Thyroid gland (tissue), 4 donors: ENCODE results near the gene RAB13. TPM values are rescaled to one million over a fixed set of nuclear protein-coding genes. Genes with fewer than 3 reads are reported as not detected.

Source experiments
- DNase-seq, 2 donors: peaks; one replicate each; pipeline ENCODE4 v3.0.0-alpha.2; 2019
- H3K27ac ChIP-seq, 3 donors: fragments of 200-600 bp; sonication (generic); 1 replicate in 2 of 3; 2 replicates in 1 of 3; pipeline ENCODE4 v1.5.1; 2016 to 2019; ENCODE audit warnings: mild to moderate bottlenecking in 1 of 3, moderate library complexity in 1 of 3
- H3K27me3 ChIP-seq: fragments of 200-600 bp; sonication (generic); one replicate; pipeline ENCODE4 v1.5.1; 2019
- H3K36me3 ChIP-seq, 2 donors: fragments of 200-600 bp; sonication (generic); one replicate each; pipeline ENCODE4 v1.5.1; 2016 to 2019
- H3K4me1 ChIP-seq, 2 donors: fragments of 200-600 bp; sonication (generic); one replicate each; pipeline ENCODE4 v1.5.1; 2017 to 2019
- H3K4me3 ChIP-seq, 3 donors: fragments of 200-600 bp; sonication (generic); replicated peaks in 1 of 3; 1 replicate in 2 of 3; 2 replicates in 1 of 3; pipeline ENCODE4 v1.5.1; 2016; ENCODE audit warnings: mild to moderate bottlenecking in 1 of 3
- H3K9me3 ChIP-seq: fragments of 200-600 bp; sonication (generic); one replicate; pipeline ENCODE4 v1.5.1; 2017
- POLR2A ChIP-seq, 2 donors: fragments of 450-650 bp; IDR thresholded peaks; one replicate each; pipeline ENCODE4 v1.6.1; 2017; ENCODE audit warnings: antibody characterized with exemption in 2 of 2, mild to moderate bottlenecking in 2 of 2, moderate library complexity in 1 of 2
- WGBS, 2 donors: methylation state at CpG; one replicate each; pipeline ENCODE4 v1.1.5; 2017; 5-methylcytosine and 5-hydroxymethylcytosine counted together
- intact Hi-C: fragments of 100-400 bp; cut with DNase I; formaldehyde crosslinking; loops from one replicate; pipeline ENCODE4 v1.15.1; 2023
- microRNA-seq: library from miRNA; unstranded; fragments of <30 nt; microRNA quantifications from one replicate; pipeline ENCODE4, GENCODE V29; 2016
- small RNA-seq: library from RNA; depleted of rRNA; stranded (forward); fragments of <200 nt; gene quantifications from one replicate; pipeline ENCODE3, GENCODE V24; 2016
- total RNA-seq, 4 donors: library from RNA; depleted of rRNA; stranded (reverse); fragments of >200 nt; gene quantifications; one replicate each; pipeline ENCODE4 v1.2.3, GENCODE V29; 2016
- TF ChIP-seq, protein P1 (sequence below), 6 experiments: fragments of 200-600 bp in 3 of 6; fragments of 450-650 bp in 3 of 6; sonication (generic) in 3 of 6; IDR thresholded peaks; one replicate each; pipeline ENCODE4 v1.5.1; 2016 to 2019; ENCODE audit warnings: antibody characterized with exemption in 6 of 6, mild to moderate bottlenecking in 2 of 6, inconsistent platforms in 1 of 6, moderate library complexity in 1 of 6

Gene RAB13
- total RNA-seq, 4 donors from 2014 or later = 30.6 to 48.2 (median 38.1) TPM

DNA sequence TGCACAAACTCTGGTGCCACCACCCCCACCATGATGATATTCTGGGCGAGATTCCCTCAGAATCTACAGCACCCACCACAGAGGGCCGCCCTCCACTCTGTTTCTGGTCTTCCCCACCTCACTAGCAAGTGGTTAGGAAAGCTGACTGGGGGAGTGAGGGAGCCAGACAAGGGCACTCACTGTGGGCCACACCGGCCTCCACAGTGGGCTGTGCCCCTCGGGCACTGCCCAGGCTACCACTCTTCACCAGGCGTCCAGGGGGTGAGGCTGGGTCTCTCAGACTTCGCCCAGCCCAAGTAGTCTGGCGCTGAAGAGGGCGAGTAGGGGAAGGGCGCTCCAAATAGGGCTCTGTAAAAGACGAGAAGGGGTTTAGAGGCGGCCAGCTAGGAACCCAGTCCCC is 52.2 kb downstream of the RAB13 start:
- 98 to 100% methylated on average over 9 to 11 of the region's 11 CpGs for WGBS, 2 donors
- no peak overlapping the region for H3K4me3 ChIP-seq
- peaks cover 35 to 65% of the 10 kb centered on the region in 2 donors for H3K36me3 ChIP-seq
- TF ChIP-seq, protein P1, sequence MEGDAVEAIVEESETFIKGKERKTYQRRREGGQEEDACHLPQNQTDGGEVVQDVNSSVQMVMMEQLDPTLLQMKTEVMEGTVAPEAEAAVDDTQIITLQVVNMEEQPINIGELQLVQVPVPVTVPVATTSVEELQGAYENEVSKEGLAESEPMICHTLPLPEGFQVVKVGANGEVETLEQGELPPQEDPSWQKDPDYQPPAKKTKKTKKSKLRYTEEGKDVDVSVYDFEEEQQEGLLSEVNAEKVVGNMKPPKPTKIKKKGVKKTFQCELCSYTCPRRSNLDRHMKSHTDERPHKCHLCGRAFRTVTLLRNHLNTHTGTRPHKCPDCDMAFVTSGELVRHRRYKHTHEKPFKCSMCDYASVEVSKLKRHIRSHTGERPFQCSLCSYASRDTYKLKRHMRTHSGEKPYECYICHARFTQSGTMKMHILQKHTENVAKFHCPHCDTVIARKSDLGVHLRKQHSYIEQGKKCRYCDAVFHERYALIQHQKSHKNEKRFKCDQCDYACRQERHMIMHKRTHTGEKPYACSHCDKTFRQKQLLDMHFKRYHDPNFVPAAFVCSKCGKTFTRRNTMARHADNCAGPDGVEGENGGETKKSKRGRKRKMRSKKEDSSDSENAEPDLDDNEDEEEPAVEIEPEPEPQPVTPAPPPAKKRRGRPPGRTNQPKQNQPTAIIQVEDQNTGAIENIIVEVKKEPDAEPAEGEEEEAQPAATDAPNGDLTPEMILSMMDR (IDR thresholded peaks at IDR 0.05) = no peak
- no peaks in the 10 kb centered on the region for H3K27me3 ChIP-seq
- intact Hi-C loops = no loop called here
- DNase-seq = no peak
- no peaks in the 10 kb centered on the region for H3K9me3 ChIP-seq
- H3K4me1 ChIP-seq = no peaks in the 10 kb centered on the region
- no peak overlapping the region for H3K27ac ChIP-seq

DNA sequence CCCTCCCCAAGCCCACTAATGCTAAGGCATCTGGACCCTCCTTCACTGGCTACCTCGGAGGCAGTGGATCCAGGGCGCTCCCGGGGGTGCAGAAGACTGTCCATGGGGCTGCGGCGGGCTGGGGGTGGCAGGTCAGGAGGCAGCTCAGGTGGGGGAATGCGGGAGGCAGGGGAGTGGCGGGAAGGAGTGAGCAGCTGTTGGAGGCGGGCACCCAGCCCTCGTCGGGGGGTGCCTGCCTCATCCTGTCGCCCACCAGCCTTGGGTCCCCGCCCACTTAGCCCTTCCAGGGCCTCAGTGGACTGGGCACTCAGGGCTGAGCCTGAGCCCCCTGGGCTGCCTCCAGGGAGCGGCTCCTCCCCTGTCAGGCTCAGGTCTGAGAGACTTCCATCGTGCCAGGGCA is 52.7 kb downstream of the RAB13 start:
- intact Hi-C loops = no loop called here
- no peak for DNase-seq

DNA sequence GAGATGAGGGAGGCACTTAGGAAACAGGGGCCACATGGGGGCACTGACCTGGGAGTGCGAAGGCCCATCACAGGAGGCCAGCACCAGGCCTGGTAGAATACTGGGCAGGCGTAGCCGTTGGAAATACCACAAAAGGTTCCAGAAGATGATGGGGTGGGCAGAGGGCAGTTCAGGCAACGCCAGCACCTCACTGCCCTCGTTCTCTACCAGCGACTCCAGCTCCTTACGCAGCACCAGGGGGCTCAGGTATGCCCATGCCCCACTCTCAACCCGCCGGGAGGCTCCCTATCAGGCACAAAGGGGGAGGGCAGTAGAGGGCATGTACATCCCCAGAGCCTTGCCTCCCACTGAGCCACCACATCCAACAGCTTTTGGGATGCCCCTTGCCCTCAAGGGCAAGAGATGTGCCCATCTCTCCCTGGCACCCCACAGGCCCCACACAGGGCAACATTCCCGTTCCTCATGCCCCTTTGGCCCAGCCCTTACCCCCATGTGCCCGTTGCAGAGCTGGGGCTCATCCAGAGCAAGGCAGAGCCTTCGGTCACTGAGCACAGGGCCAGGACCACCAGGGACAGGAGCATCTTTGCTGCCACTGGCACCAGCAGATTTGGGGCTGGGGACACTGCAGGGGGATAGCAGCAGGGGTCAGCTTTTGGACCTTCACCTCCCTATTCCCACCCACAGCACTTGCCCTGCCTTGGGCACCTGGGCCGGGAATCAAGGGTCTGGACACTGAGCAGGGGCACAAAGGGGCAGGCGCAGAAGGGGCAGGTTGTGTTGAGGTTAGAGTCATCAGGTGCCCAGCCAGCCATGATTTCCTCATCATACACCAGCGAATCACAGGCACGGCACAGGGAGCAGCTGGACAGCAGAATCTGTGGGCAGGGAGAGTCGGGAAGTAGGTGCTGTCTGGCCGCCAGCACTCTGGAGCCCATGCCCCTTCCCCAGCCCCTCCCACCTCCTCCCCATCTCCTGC is 53.7 kb downstream of the RAB13 start:
- Histone ChIP-seq H3K9me3 (no peaks in the 10 kb centered on the region), H3K4me3 (no peak overlapping the region), H3K4me1 (no peaks in the 10 kb centered on the region), H3K27me3 (no peaks in the 10 kb centered on the region), H3K36me3 (peaks cover 26 to 60% of the 10 kb centered on the region in 2 donors), H3K27ac (no peak overlapping the region)
- intact Hi-C loops = no loop called here
- no peak for TF ChIP-seq POLR2A (IDR thresholded peaks at IDR 0.05)
- TF ChIP-seq, protein P1 (IDR thresholded peaks at IDR 0.05) = no peak
- DNase-seq = no peak
- WGBS, 2 donors = 94 to 96% methylated on average over 6 to 17 of the region's 18 CpGs

More for the DNA sequence above, 52.7 kb downstream of the RAB13 start:
- Histone ChIP-seq H3K36me3 (peaks cover 32 to 65% of the 10 kb centered on the region in 2 donors), H3K9me3 (no peaks in the 10 kb centered on the region), H3K4me3 (no peak overlapping the region), H3K4me1 (no peaks in the 10 kb centered on the region), H3K27ac (no peak overlapping the region), H3K27me3 (no peaks in the 10 kb centered on the region)
- WGBS, 2 donors = 93 to 94% methylated on average over 14 of the region's 14 CpGs
- TF ChIP-seq POLR2A (IDR thresholded peaks at IDR 0.05) = no peak
- TF ChIP-seq, protein P1 (IDR thresholded peaks at IDR 0.05) = no peak

Small RNA genes lying within 50 kb of the gene (microRNA-seq; reads per million reads assigned to microRNA genes)
- not detected for gene MIR6737

Small RNA genes lying within 50 kb of the gene (small RNA-seq; reads per million reads assigned to genes)
- not detected for gene MIR6737

Other genes with a start within 250 kb of the RAB13 start
- 10 to 100 TPM; 14.4 to 32.5 (median 23.2) TPM for gene SLC27A3, start 210.9 kb downstream of the RAB13 start, total RNA-seq
- 10 to 100 TPM; 20.1 to 28.8 (median 21.5) TPM for gene GATAD2B, start 63.4 kb downstream of the RAB13 start, total RNA-seq
- 10 to 100 TPM; 28.9 to 63.7 (median 44.8) TPM for gene DENND4B, start 39.6 kb downstream of the RAB13 start, total RNA-seq
- gene CRTC2, start 27.7 kb downstream of the RAB13 start, total RNA-seq = 10 to 100 TPM; 11.4 to 22.5 (median 18.1) TPM
- gene SLC39A1, start 22.8 kb downstream of the RAB13 start, total RNA-seq = 100 to 1,000 TPM in 2 of 4 donors, 10 to 100 TPM in 2; 90.4 to 109 (median 99.5) TPM
- 10 to 100 TPM in 3 of 4 donors, 1 to 10 TPM in 1; 6.6 to 23.1 (median 17.0) TPM for gene CREB3L4, start 18.4 kb downstream of the RAB13 start, total RNA-seq
- 100 to 1,000 TPM; 173 to 393 (median 247) TPM for gene JTB, start 8.7 kb downstream of the RAB13 start, total RNA-seq
- 1,000 to 10,000 TPM; 2,032 to 3,294 (median 2,297) TPM for gene RPS27, start 4.4 kb upstream of the RAB13 start, total RNA-seq
- gene NUP210L, start 168.7 kb upstream of the RAB13 start, total RNA-seq = under 1 TPM in 3 of 4 donors, not detected in 1; 0.13 to 0.38 (median 0.22) TPM
- gene TPM3, start 205.8 kb upstream of the RAB13 start, total RNA-seq = 100 to 1,000 TPM; 227 to 352 (median 298) TPM
- gene CFAP141, start 220.0 kb upstream of the RAB13 start, total RNA-seq = not detected
- gene UBAP2L, start 234.6 kb upstream of the RAB13 start, total RNA-seq = 100 to 1,000 TPM in 2 of 4 donors, 10 to 100 TPM in 2; 57.8 to 102 (median 88.8) TPM